SK-N-SH (cell line): ENCODE measurements around the gene CRB2. TPM values are rescaled to one million over a fixed set of nuclear protein-coding genes. Genes with fewer than 3 reads are reported as not detected.

Experiments used
- CTCF ChIA-PET: fragments of 300-600, 350-600 bp; formaldehyde crosslinking; extraction: SDS; loops from one replicate; lab custom pipeline; 2021; lab: Yijun Ruan, JAX
- POLR2A ChIA-PET: fragments of 350-600 bp; sonication (Branson Sonifier 250); formaldehyde crosslinking; extraction: SDS; loops from one replicate; lab custom pipeline; 2020; ENCODE audit warnings: antibody characterized with exemption, inconsistent platforms; lab: Yijun Ruan, JAX
- DNase-seq: peaks from one replicate; pipeline ENCODE4 v3.0.0; 2012
- H2AFZ ChIP-seq: fragments of 200-600 bp; sonication (generic); 2 replicates; pipeline ENCODE4 v1.8.1; 2016; ENCODE audit warnings: antibody characterized with exemption, mild to moderate bottlenecking, low read depth
- H3F3A ChIP-seq: fragments of 200-600 bp; sonication (generic); replicated peaks from 2 replicates; pipeline ENCODE3; 2016; ENCODE audit warnings: antibody characterized with exemption, mild to moderate bottlenecking; ENCODE audit not compliant: insufficient read depth
- H3K27ac ChIP-seq, 2 experiments: fragments of 200-500 bp in 1 of 2; fragments of 200-600 bp in 1 of 2; sonication (Bioruptor generic) in 1 of 2; sonication (generic), shearing (Covaris generic) in 1 of 2; 2 replicates each; pipeline versions ENCODE4 v1.5.1 to v1.6.1; 2014 to 2016; ENCODE audit warnings: low read depth in 2 of 2, inconsistent platforms in 1 of 2, low read length in 1 of 2, mild to moderate bottlenecking in 1 of 2, mixed read lengths in 1 of 2
- H3K27me3 ChIP-seq: fragments of 200-600 bp; sonication (generic), shearing (Covaris generic); 2 replicates; pipeline ENCODE4 v1.6.1; 2016; ENCODE audit warnings: mixed run types; ENCODE audit not compliant: insufficient read depth
- H3K36me3 ChIP-seq, 2 experiments: fragments of 200-500 bp in 1 of 2; fragments of 200-600 bp in 1 of 2; sonication (Bioruptor generic) in 1 of 2; sonication (generic) in 1 of 2; replicated peaks in 1 of 2; 2 replicates each; pipeline versions ENCODE3 to v1.5.1; 2014 to 2016; ENCODE audit warnings: low read length in 1 of 2, mild to moderate bottlenecking in 1 of 2; ENCODE audit not compliant: insufficient read depth in 2 of 2, control insufficient read depth in 1 of 2
- H3K4me1 ChIP-seq, 2 experiments: fragments of 200-500 bp in 1 of 2; fragments of 200-600 bp in 1 of 2; sonication (Bioruptor generic) in 1 of 2; sonication (generic), shearing (Covaris generic) in 1 of 2; 2 replicates each; pipeline versions ENCODE4 v1.5.1 to v1.6.1; 2014 to 2016; ENCODE audit warnings: low read depth in 1 of 2, low read length in 1 of 2, mixed run types in 1 of 2; ENCODE audit not compliant: insufficient read depth in 2 of 2, control insufficient read depth in 1 of 2
- H3K4me2 ChIP-seq: fragments of 200-600 bp; sonication (generic), shearing (Covaris generic); 2 replicates; pipeline ENCODE4 v1.6.1; 2017; ENCODE audit warnings: mixed run types
- H3K4me3 ChIP-seq, 2 experiments: fragments of 200-500 bp in 1 of 2; fragments of 200-600 bp in 1 of 2; sonication (Bioruptor generic) in 1 of 2; sonication (generic), shearing (Covaris generic) in 1 of 2; 2 replicates each; pipeline versions ENCODE4 v1.5.1 to v1.8.1; 2014 to 2016; ENCODE audit warnings: low read depth in 2 of 2, inconsistent platforms in 1 of 2, low read length in 1 of 2, mild to moderate bottlenecking in 1 of 2, mixed read lengths in 1 of 2, moderate library complexity in 1 of 2
- H3K79me2 ChIP-seq: fragments of 200-600 bp; sonication (generic); 2 replicates; pipeline ENCODE4 v1.8.1; 2017; ENCODE audit warnings: mild to moderate bottlenecking; ENCODE audit not compliant: insufficient read depth
- H3K9ac ChIP-seq: fragments of 200-600 bp; sonication (generic); 2 replicates; pipeline ENCODE4 v1.6.1; 2017; ENCODE audit warnings: mixed run types
- H3K9me2 ChIP-seq: fragments of 200-600 bp; sonication (generic); 2 replicates; pipeline ENCODE4 v1.6.1; 2017; ENCODE audit warnings: mixed run types
- H3K9me3 ChIP-seq: fragments of 200-600 bp; sonication (generic); 2 replicates; pipeline ENCODE4 v1.6.1; 2017; ENCODE audit warnings: mixed run types, mild to moderate bottlenecking, moderate library complexity
- H4K20me1 ChIP-seq: fragments of 200-600 bp; sonication (generic); 2 replicates; pipeline ENCODE4 v1.6.1; 2017; ENCODE audit warnings: mild to moderate bottlenecking, mixed run types; ENCODE audit not compliant: insufficient read depth
- CHD2 ChIP-seq: fragments of 150-350 bp; IDR thresholded peaks from 2 replicates; pipeline ENCODE4 v1.6.1; 2018; ENCODE audit warnings: low read length; ENCODE audit not compliant: partially characterized antibody
- ELF1 ChIP-seq: IDR thresholded peaks from 2 replicates; pipeline ENCODE4 v1.4.0; 2012
- FOSL2 ChIP-seq: IDR thresholded peaks from 2 replicates; pipeline ENCODE4 v1.4.0; 2012; ENCODE audit warnings: low read depth, mild to moderate bottlenecking, moderate library complexity, borderline replicate concordance
- GABPA ChIP-seq: IDR thresholded peaks from 2 replicates; pipeline ENCODE4 v1.4.0; 2012; ENCODE audit warnings: low read depth, mild to moderate bottlenecking
- MXI1 ChIP-seq: IDR thresholded peaks from 2 replicates; pipeline ENCODE4 v1.6.1; 2012; ENCODE audit warnings: mild to moderate bottlenecking, low read depth, low read length, improper control_type of control experiment
- RXRA ChIP-seq: IDR thresholded peaks from 2 replicates; pipeline ENCODE4 v1.4.0; 2012; ENCODE audit warnings: low read depth, mild to moderate bottlenecking, borderline replicate concordance
- SIN3A ChIP-seq: IDR thresholded peaks from 2 replicates; pipeline ENCODE4 v1.6.1; 2012; ENCODE audit warnings: low read depth, mild to moderate bottlenecking, low read length, moderate library complexity, borderline replicate concordance
- TAF1 ChIP-seq: IDR thresholded peaks from 2 replicates; pipeline ENCODE4 v1.6.1; 2012; ENCODE audit warnings: low read depth, mild to moderate bottlenecking, low read length, moderate library complexity, borderline replicate concordance
- WGBS: methylation state at CpG from one replicate; pipeline ENCODE4 v1.1.6; 2017; ENCODE audit warnings: low lambda C conversion rate; 5-methylcytosine and 5-hydroxymethylcytosine counted together
- polyA plus RNA-seq, 3 experiments: library from polyadenylated mRNA; depleted of rRNA; stranded (reverse); fragments of >200 nt; gene quantifications; 2 replicates each; pipeline ENCODE4 v1.2.3, GENCODE V29; 2012
- TF ChIP-seq, protein P1 (sequence below): IDR thresholded peaks from 2 replicates; pipeline ENCODE4 v1.4.0; 2012; ENCODE audit warnings: low read depth
- TF ChIP-seq, protein P2 (sequence below): fragments of 150-350 bp; IDR thresholded peaks from 2 replicates; pipeline ENCODE4 v1.6.1; 2017; ENCODE audit warnings: antibody characterized with exemption, low read length, low read depth, borderline replicate concordance

Gene CRB2
- polyA plus RNA-seq, 1 of the 3 experiments (the other 2 are of a cell fraction) = not detected

DNA sequence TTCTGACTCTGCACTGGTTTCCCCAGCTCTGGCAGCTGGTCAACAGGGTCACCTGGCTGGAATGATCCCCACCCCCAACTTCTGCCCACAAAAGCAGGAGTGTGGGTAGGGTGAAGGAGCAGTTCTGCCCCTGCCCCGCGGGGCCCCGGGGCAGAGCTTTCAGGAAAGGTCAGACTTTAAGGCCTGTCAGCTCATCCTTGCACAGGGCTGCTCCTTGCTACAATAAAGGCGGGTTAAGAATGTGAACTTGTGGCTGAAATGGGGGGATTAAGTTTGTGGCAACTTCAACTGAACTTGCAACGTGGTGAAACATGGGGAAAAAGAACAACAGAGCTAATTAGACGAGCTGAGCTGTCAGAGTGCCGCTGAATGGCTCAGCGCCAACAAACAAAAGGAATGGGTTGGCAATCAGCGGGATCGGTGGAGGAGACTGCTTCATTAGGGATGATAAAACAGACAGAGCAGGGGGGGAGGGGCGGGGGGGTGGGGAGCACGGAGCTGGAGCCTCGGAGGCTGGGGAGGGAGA is 50.8 kb downstream of the CRB2 start:
- ChIA-PET POLR2A (no interaction called here), CTCF (interaction anchor here (0.7 to 6.9 kb wide), 6 partner anchors 9 to 720 kb away, joined by 3 to 23 read pairs (median 4); no protein-coding TSS in a partner anchor)
- WGBS = 61% methylated on average over 13 of the region's 13 CpGs
- Histone ChIP-seq H3K4me3 (no peak overlapping the region), H3F3A (no peaks in the 10 kb centered on the region), H3K36me3 (peaks cover 0 to 2% of the 10 kb centered on the region in 2 experiments), H3K4me2 (no peak overlapping the region), H3K4me1 (peaks cover 0 to 13% of the 10 kb centered on the region in 2 experiments; a peak in 1 of 4 replicates), H4K20me1 (no peaks in the 10 kb centered on the region), H3K79me2 (no peaks in the 10 kb centered on the region), H3K9me2 (no peaks in the 10 kb centered on the region), H3K9ac (no peak overlapping the region), H3K27ac (no peak overlapping the region), H3K27me3 (no peaks in the 10 kb centered on the region), H2AFZ (no peak overlapping the region), H3K9me3 (no peaks in the 10 kb centered on the region)
- TF ChIP-seq MXI1 (peak; percentile 38; the same call in 1 of the 2 replicates), TAF1 (no peak)
- DNase-seq = peak; percentile 67

DNA sequence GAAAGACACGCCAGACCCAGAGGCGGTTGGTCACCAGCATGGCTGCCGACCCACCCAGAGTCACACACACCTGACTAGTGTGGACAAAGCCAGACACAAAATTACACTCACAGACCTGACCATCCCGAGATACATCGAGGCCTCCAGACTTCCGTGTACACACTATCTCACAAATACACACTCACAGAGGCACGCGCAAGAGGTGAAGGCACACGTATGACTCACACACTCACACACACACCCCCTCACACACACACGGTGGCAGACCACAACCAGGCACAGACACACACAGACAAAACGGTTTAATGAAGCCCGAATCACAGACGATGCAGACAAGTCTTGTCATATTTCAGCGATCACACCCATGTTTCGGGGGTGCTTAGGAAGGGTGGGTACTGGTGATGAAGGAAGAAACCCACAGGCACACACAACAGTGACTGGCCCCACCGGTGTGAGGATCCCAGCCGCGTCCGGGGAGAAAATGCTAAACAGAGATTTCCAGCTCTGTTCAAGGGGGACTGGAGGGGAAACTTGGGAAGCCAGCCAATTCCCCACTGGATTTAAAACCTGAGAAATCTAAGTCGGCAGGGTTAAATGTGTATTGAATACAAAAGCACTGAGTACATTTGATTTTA is 51.3 kb downstream of the CRB2 start:
- H3K9me3 ChIP-seq = no peaks in the 10 kb centered on the region
- ChIA-PET CTCF (interaction anchor here (1.2 to 6.9 kb wide), 5 partner anchors 9 to 634 kb away, joined by 3 to 23 read pairs (median 5); no protein-coding TSS in a partner anchor), POLR2A (no interaction called here)
- no peaks in the 10 kb centered on the region for H3K27me3 ChIP-seq
- WGBS = 78% methylated on average over 20 of the region's 20 CpGs
- peaks cover 0 to 13% of the 10 kb centered on the region in 2 experiments; a peak in 1 of 4 replicates for H3K4me1 ChIP-seq
- H3K9ac ChIP-seq = no peak overlapping the region
- no peaks in the 10 kb centered on the region for H3K9me2 ChIP-seq
- H2AFZ ChIP-seq = no peak overlapping the region
- H3K36me3 ChIP-seq = peaks cover 0 to 2% of the 10 kb centered on the region in 2 experiments
- no peak overlapping the region for H3K4me2 ChIP-seq
- peak; percentile 51 for DNase-seq
- H3K4me3 ChIP-seq = no peak overlapping the region
- H3K79me2 ChIP-seq = no peaks in the 10 kb centered on the region
- no peaks in the 10 kb centered on the region for H3F3A ChIP-seq
- no peak overlapping the region for H3K27ac ChIP-seq
- TF ChIP-seq ELF1 (no peak), SIN3A (no peak), RXRA (no peak), CHD2 (no peak), GABPA (no peak), FOSL2 (no peak)
- TF ChIP-seq, protein P1, sequence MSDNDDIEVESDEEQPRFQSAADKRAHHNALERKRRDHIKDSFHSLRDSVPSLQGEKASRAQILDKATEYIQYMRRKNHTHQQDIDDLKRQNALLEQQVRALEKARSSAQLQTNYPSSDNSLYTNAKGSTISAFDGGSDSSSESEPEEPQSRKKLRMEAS = no peak
- TF ChIP-seq, protein P2, sequence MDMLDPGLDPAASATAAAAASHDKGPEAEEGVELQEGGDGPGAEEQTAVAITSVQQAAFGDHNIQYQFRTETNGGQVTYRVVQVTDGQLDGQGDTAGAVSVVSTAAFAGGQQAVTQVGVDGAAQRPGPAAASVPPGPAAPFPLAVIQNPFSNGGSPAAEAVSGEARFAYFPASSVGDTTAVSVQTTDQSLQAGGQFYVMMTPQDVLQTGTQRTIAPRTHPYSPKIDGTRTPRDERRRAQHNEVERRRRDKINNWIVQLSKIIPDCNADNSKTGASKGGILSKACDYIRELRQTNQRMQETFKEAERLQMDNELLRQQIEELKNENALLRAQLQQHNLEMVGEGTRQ = no peak
- H4K20me1 ChIP-seq = no peaks in the 10 kb centered on the region
